GM23338 (cell line): Measurements from ENCODE around the gene ITPRID1.

ENCODE experiments used
- REST ChIP-seq: IDR thresholded peaks from one replicate; pipeline ENCODE4 v1.6.1; 2018; ENCODE audit warnings: antibody characterized with exemption; ENCODE audit not compliant: unreplicated experiment
- TF ChIP-seq, protein P1 (sequence below), 2 experiments: fragments of 200-600 bp in 1 of 2; sonication (generic) in 1 of 2; conservative IDR thresholded peaks; 2 replicates each; pipeline versions ENCODE4 v1.5.1 to v1.6.1; 2016 to 2017; ENCODE audit warnings: antibody characterized with exemption in 2 of 2, low read depth in 2 of 2, mild to moderate bottlenecking in 2 of 2, moderate library complexity in 1 of 2

DNA sequence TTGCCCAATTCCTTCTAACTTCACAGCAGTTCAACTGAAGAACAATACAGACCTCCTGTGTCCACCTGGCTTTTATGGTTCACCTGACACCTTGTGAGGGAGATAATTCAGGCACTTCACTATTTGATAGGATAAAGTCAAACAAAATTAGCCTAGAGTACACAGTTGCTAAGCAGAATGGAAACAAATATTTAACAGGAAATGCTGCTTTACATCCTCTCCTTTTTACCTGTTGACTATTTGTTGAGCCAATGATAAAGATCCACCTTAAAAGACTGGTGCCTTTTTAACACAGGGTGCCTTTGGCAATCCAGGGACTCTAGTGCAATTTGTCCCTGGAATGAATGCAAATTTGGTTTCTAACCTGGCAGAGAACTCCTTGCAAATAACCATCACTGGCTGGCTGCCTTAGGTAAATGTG, 39.8 kb downstream of the ITPRID1 start:
- TF ChIP-seq, protein P1, sequence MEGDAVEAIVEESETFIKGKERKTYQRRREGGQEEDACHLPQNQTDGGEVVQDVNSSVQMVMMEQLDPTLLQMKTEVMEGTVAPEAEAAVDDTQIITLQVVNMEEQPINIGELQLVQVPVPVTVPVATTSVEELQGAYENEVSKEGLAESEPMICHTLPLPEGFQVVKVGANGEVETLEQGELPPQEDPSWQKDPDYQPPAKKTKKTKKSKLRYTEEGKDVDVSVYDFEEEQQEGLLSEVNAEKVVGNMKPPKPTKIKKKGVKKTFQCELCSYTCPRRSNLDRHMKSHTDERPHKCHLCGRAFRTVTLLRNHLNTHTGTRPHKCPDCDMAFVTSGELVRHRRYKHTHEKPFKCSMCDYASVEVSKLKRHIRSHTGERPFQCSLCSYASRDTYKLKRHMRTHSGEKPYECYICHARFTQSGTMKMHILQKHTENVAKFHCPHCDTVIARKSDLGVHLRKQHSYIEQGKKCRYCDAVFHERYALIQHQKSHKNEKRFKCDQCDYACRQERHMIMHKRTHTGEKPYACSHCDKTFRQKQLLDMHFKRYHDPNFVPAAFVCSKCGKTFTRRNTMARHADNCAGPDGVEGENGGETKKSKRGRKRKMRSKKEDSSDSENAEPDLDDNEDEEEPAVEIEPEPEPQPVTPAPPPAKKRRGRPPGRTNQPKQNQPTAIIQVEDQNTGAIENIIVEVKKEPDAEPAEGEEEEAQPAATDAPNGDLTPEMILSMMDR (conservative IDR thresholded peaks at IDR 0.05; ENCODE audit: low read depth in 2 of 2): no peak
- TF ChIP-seq REST: no peak
